H1 (cell line): Measurements from ENCODE around the gene EPHA8.

Experiments used
- EP300 ChIP-seq, 2 experiments: IDR thresholded peaks; 1 replicate in 1 of 2; 2 replicates in 1 of 2; pipeline ENCODE4 v1.6.1; 2011 to 2012; ENCODE audit warnings: low read depth in 2 of 2, low read length in 2 of 2, mild to moderate bottlenecking in 2 of 2, borderline replicate concordance in 1 of 2, inconsistent platforms in 1 of 2, moderate library complexity in 1 of 2
- MAX ChIP-seq: IDR thresholded peaks from 2 replicates; pipeline ENCODE4 v1.6.1; 2012; ENCODE audit warnings: inconsistent platforms
- POLR2A ChIP-seq, 2 experiments: IDR thresholded peaks; 1 replicate in 1 of 2; 2 replicates in 1 of 2; pipeline ENCODE4 v1.6.1; 2011; ENCODE audit warnings: low read depth in 2 of 2, low read length in 2 of 2, mild to moderate bottlenecking in 2 of 2; ENCODE audit errors: control extremely low read depth in 1 of 2
- POLR2AphosphoS5 ChIP-seq: IDR thresholded peaks from 2 replicates; pipeline ENCODE4 v1.6.1; 2011; ENCODE audit warnings: low read depth, low read length
- YY1 ChIP-seq: IDR thresholded peaks from 2 replicates; pipeline ENCODE4 v1.6.1; 2011; ENCODE audit warnings: low read depth, mild to moderate bottlenecking, low read length

GRCh38 chr1:22625262-22625925 lies 62.1 kb downstream of the EPHA8 start:
- TF ChIP-seq POLR2A (IDR thresholded peaks at IDR 0.05; ENCODE audit: control extremely low read depth in 1 of 2, low read depth in 2 of 2, low read length in 2 of 2) (no peak), POLR2AphosphoS5 (no peak), MAX (no peak), YY1 (no peak), EP300 (IDR thresholded peaks at IDR 0.05; ENCODE audit: borderline replicate concordance in 1 of 2, low read depth in 2 of 2, low read length in 2 of 2) (no peak)
